Keratinocyte (primary cell): ENCODE results near the gene NAA10. TPM values are rescaled to one million over a fixed set of nuclear protein-coding genes. Genes with fewer than 3 reads are reported as not detected.

Source experiments
- DNase-seq: peaks from one replicate; pipeline ENCODE4 v3.0.0-alpha.2; 2011; ENCODE audit warnings: low read depth, missing footprints, low spot score
- FAIRE-seq: peaks from 2 replicates; lab custom pipeline; 2011; peaks lifted over from hg19 to GRCh38; lab: Jason Lieb, UNC
- H2AFZ ChIP-seq: 2 replicates; pipeline ENCODE4 v1.6.0; 2012; ENCODE audit warnings: low read length, control low read depth, inconsistent platforms; ENCODE audit not compliant: control insufficient read depth
- H3K27ac ChIP-seq: 2 replicates; pipeline ENCODE4 v1.5.1; 2011; ENCODE audit warnings: low read length; ENCODE audit not compliant: control insufficient read depth, insufficient read depth
- H3K27me3 ChIP-seq: 3 replicates; pipeline ENCODE4 v1.6.0; 2011; ENCODE audit warnings: low read length; ENCODE audit not compliant: control insufficient read depth, insufficient read depth; ENCODE audit errors: extremely low read depth
- H3K36me3 ChIP-seq, 2 experiments: 2 replicates in 1 of 2; 3 replicates in 1 of 2; pipeline ENCODE4 v1.5.1; 2011; ENCODE audit warnings: low read length in 2 of 2, mild to moderate bottlenecking in 1 of 2; ENCODE audit not compliant: control insufficient read depth in 2 of 2, insufficient read depth in 2 of 2; ENCODE audit errors: extremely low read depth in 1 of 2
- H3K4me1 ChIP-seq: 3 replicates; pipeline ENCODE4 v1.5.1; 2011; ENCODE audit warnings: low read length; ENCODE audit not compliant: control insufficient read depth, insufficient read depth; ENCODE audit errors: extremely low read depth
- H3K4me2 ChIP-seq: 3 replicates; pipeline ENCODE4 v1.6.0; 2011; ENCODE audit warnings: low read depth, low read length; ENCODE audit not compliant: control insufficient read depth, insufficient read depth; ENCODE audit errors: extremely low read depth
- H3K4me3 ChIP-seq, 3 experiments: fragments of 200-600 bp in 1 of 3; sonication (generic) in 1 of 3; 2 replicates in 2 of 3; 3 replicates in 1 of 3; pipeline ENCODE4 v1.5.1; 2011 to 2016; ENCODE audit warnings: low read length in 3 of 3, mild to moderate bottlenecking in 3 of 3, control low read depth in 2 of 3, inconsistent platforms in 1 of 3, low read depth in 1 of 3, mixed read lengths in 1 of 3, mixed run types in 1 of 3, moderate library complexity in 1 of 3; ENCODE audit not compliant: control insufficient read depth in 2 of 3, insufficient read depth in 2 of 3; ENCODE audit errors: extremely low read depth in 1 of 3
- H3K79me2 ChIP-seq: 2 replicates; pipeline ENCODE4 v1.6.0; 2012; ENCODE audit warnings: low read length; ENCODE audit not compliant: control insufficient read depth, insufficient read depth
- H3K9ac ChIP-seq: 3 replicates; pipeline ENCODE4 v1.6.0; 2011; ENCODE audit warnings: low read length; ENCODE audit not compliant: control insufficient read depth, insufficient read depth; ENCODE audit errors: extremely low read depth
- H3K9me1 ChIP-seq: 3 replicates; pipeline ENCODE4 v1.6.0; 2011; ENCODE audit warnings: low read length; ENCODE audit not compliant: control insufficient read depth, insufficient read depth; ENCODE audit errors: extremely low read depth
- H3K9me3 ChIP-seq: 2 replicates; pipeline ENCODE4 v1.5.1; 2012; ENCODE audit warnings: low read depth, low read length; ENCODE audit not compliant: control insufficient read depth
- H4K20me1 ChIP-seq: 3 replicates; pipeline ENCODE4 v1.6.0; 2011; ENCODE audit warnings: low read length; ENCODE audit not compliant: control insufficient read depth, insufficient read depth; ENCODE audit errors: extremely low read depth
- CTCF ChIP-seq, 3 experiments: IDR thresholded peaks in 1 of 3; conservative IDR thresholded peaks in 1 of 3; optimal IDR thresholded peaks in 1 of 3; 2 replicates in 2 of 3; 3 replicates in 1 of 3; pipeline versions ENCODE3 to v1.5.1; 2011; ENCODE audit warnings: low read length in 3 of 3, mild to moderate bottlenecking in 3 of 3, moderate library complexity in 2 of 3, control low read depth in 1 of 3, inconsistent platforms in 1 of 3; ENCODE audit not compliant: insufficient read depth in 2 of 3; ENCODE audit errors: extremely low read depth in 1 of 3
- EZH2 ChIP-seq: IDR thresholded peaks from one replicate; pipeline ENCODE4 v1.6.1; 2012; ENCODE audit warnings: inconsistent platforms, mild to moderate bottlenecking, low read length, moderate library complexity
- dilution Hi-C: fragments of 300-500 bp; cut with MboI; formaldehyde crosslinking; loops from one replicate; pipeline ENCODE4 v1.7.0; 2020; ENCODE audit warnings: low sequenced_read_pairs; ENCODE audit not compliant: extremely low pct_ligation_motif_present
- polyA plus RNA-seq, 5 experiments: library from polyadenylated mRNA; depleted of rRNA in 3 of 5; stranded (reverse) in 3 of 5; stranded (forward) in 1 of 5; unstranded in 1 of 5; fragments of >200 nt; gene quantifications; 1 replicate in 1 of 5; 2 replicates in 3 of 5; 3 replicates in 1 of 5; pipeline versions ENCODE4 v1.2.1 to v1.2.3, GENCODE V29; 2011 to 2012; ENCODE audit warnings: missing spikeins in 2 of 5, low read depth in 1 of 5, low replicate concordance in 1 of 5

NAA10 gene
- polyA plus RNA-seq, 1 donor (not counting 4 experiments of a cell fraction or from before 2014, with no cell fraction given): 103 TPM

DNA sequence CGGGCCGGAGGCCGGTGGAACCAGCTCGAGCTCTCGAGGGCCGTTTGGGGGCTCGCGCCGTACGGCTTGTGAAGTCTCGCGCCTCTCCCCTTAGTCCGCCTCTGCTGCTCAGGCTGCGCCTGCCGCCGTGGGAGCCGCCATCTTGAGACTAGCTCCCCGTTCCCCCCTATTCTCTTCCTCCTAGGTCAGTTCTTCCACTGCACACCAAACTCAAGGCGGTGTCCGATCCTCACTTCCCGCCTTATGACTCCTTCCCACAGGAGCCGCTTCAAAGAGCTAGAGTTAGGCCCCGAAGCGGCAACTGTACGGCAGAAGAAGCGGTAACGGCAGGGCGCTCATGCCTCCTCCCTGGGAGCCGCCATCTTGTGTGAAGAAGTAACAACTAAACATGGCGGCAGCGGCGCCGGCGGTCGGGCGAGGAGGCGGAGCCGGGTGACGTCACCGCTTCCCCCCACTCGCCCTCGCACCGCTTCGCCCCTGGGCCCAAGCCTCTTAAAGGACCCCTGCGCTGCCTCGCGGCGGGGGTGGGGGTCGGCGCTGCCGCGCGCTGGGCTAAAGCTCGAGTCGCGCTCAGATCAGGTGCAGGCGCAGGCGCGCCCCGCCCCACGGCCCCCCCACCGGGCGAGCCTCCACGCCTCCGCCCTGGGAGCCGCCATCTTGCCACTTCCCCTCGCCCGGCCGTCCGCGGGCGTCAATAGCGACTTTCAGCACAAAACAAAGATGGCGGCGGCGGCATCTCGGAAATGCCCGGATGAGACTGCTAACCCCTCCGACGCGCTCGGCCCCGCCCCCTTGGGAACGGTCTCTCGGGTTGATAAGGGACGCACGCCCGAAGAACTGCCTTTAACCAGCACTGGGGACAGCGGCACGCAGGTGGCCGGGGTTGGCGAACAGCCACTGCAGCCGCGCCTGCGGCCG is 36.9 kb upstream of the NAA10 start, which contains the start of gene HCFC1:
TSS of gene HCFC1 (minus strand) at position 369 of the 918 bp plus-strand sequence. CDS start 978 bp downstream, outside the sequence.
- peak within 1 kb of the TSS; percentile 99 for H3K9ac ChIP-seq
- H4K20me1 ChIP-seq: peaks cover 15% of the 10 kb centered on the region
- TF ChIP-seq EZH2: no peak
- no peak for TF ChIP-seq CTCF (optimal IDR thresholded peaks at IDR 0.05 in 1 of 3, IDR thresholded peaks at IDR 0.05 in 1 of 3, conservative IDR thresholded peaks at IDR 0.05 in 1 of 3; ENCODE audit: extremely low read depth in 1 of 3, insufficient read depth in 2 of 3, low read length in 3 of 3)
- H2AFZ ChIP-seq: peak within 1 kb of the TSS; percentile 88
- H3K9me3 ChIP-seq: no peaks in the 10 kb centered on the region
- H3K4me3 ChIP-seq: peak within 1 kb of the TSS; percentile 84 to 91 (median 86)
- H3K4me2 ChIP-seq: peak within 1 kb of the TSS; percentile 85
- dilution Hi-C loops: no loop called here
- no peaks in the 10 kb centered on the region for H3K27me3 ChIP-seq
- peaks cover 52% of the 10 kb centered on the region for H3K79me2 ChIP-seq
- peaks cover 0 to 12% of the 10 kb centered on the region in 2 experiments for H3K36me3 ChIP-seq
- DNase-seq (peak; percentile 41), FAIRE-seq (peak; percentile 43)
- peaks cover 20% of the 10 kb centered on the region for H3K4me1 ChIP-seq
- no peaks in the 10 kb centered on the region for H3K9me1 ChIP-seq
- H3K27ac ChIP-seq: peak within 1 kb of the TSS; percentile 99

DNA sequence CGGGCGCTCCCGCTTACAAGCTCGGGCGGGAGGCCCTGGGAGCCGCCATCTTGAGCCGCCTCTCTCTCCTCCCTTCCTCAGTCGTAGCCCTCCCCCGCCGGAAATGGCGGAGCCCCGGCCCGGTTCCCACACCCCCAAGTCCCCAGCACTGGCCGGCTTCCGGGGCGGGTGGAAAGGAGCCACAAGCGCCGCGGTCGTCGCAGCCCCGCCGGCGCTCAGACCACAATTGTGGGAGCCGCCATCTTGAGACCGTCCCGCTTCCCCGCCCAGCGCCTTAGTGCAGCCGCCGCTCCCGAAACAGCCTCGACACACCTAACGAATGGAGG is 36.2 kb upstream of the NAA10 start:
- peak overlapping the region; percentile 99 for H3K9ac ChIP-seq
- H3K4me1 ChIP-seq: peaks cover 20% of the 10 kb centered on the region
- H3K27me3 ChIP-seq: no peaks in the 10 kb centered on the region
- no peak for DNase-seq
- peak overlapping the region; percentile 88 for H2AFZ ChIP-seq
- dilution Hi-C loops: no loop called here
- H3K9me1 ChIP-seq: no peaks in the 10 kb centered on the region
- H3K9me3 ChIP-seq: no peaks in the 10 kb centered on the region
- no peak for FAIRE-seq
- peaks cover 0 to 12% of the 10 kb centered on the region in 2 experiments for H3K36me3 ChIP-seq
- H4K20me1 ChIP-seq: peaks cover 15% of the 10 kb centered on the region
- H3K27ac ChIP-seq: peak overlapping the region; percentile 99
- H3K4me2 ChIP-seq: peak overlapping the region; percentile 54
- TF ChIP-seq EZH2 (no peak), CTCF (optimal IDR thresholded peaks at IDR 0.05 in 1 of 3, IDR thresholded peaks at IDR 0.05 in 1 of 3, conservative IDR thresholded peaks at IDR 0.05 in 1 of 3; ENCODE audit: extremely low read depth in 1 of 3, insufficient read depth in 2 of 3, low read length in 3 of 3) (no peak)
- peaks cover 58% of the 10 kb centered on the region for H3K79me2 ChIP-seq
- H3K4me3 ChIP-seq: peak overlapping the region; percentile 84 to 91 (median 86)
